Caco-2 (cell line): ENCODE data around the gene LUM. TPM values are rescaled to one million over a fixed set of nuclear protein-coding genes. Genes with fewer than 3 reads are reported as not detected.

ENCODE experiments used
- BruUV-seq: library from RNA; stranded (reverse); fragments of 400-500 nt; replicated peaks from 2 replicates; lab custom pipeline; 2021; lab: Mats Ljungman, UMichigan
- CTCF ChIA-PET: fragments of 300-600 bp; sonication (Branson Sonifier 250); formaldehyde crosslinking; loops from one replicate; lab custom pipeline; 2022; ENCODE audit warnings: antibody characterized with exemption; lab: Charles Lee
- POLR2A ChIA-PET: fragments of 300-600 bp; sonication (Branson Sonifier 250); formaldehyde crosslinking; loops from one replicate; lab custom pipeline; 2022; ENCODE audit warnings: antibody characterized with exemption; lab: Charles Lee
- DNase-seq, 2 experiments: peaks; one replicate each; pipeline versions ENCODE4 v3.0.0 to v3.0.0-alpha.2; 2020 to 2022
- H3K27me3 ChIP-seq: replicated peaks from 2 replicates; pipeline ENCODE4 v1.6.0; 2011; ENCODE audit warnings: low read length; ENCODE audit not compliant: control insufficient read depth, insufficient read depth
- H3K36me3 ChIP-seq: 2 replicates; pipeline ENCODE4 v1.5.1; 2011; ENCODE audit warnings: low read length; ENCODE audit not compliant: control insufficient read depth, insufficient read depth
- H3K4me1 ChIP-seq: fragments of 250-450 bp; sonication (Bioruptor Pico); 2 replicates; pipeline ENCODE4 v1.5.1; 2020; ENCODE audit warnings: mild to moderate bottlenecking
- H3K4me3 ChIP-seq: 2 replicates; pipeline ENCODE4 v1.5.1; 2011; ENCODE audit warnings: low read depth, mild to moderate bottlenecking, control low read depth, low read length
- H3K9me3 ChIP-seq: fragments of 250-450 bp; sonication (Bioruptor Pico); 2 replicates; pipeline ENCODE4 v1.5.1; 2020; ENCODE audit warnings: mild to moderate bottlenecking, moderate library complexity
- H3K27ac Mint-ChIP-seq: one replicate; pipeline ENCODE4 v1.8.0; 2022; ENCODE audit warnings: mixed read lengths; ENCODE audit not compliant: unreplicated experiment
- H3K27me3 Mint-ChIP-seq: one replicate; pipeline ENCODE4 v1.8.0; 2022; ENCODE audit warnings: mixed read lengths; ENCODE audit not compliant: insufficient read depth, unreplicated experiment
- H3K36me3 Mint-ChIP-seq: one replicate; pipeline ENCODE4 v1.8.0; 2022; ENCODE audit warnings: mild to moderate bottlenecking, mixed read lengths; ENCODE audit not compliant: insufficient read depth, unreplicated experiment
- H3K4me1 Mint-ChIP-seq: one replicate; pipeline ENCODE4 v1.8.0; 2022; ENCODE audit warnings: low read depth, mixed read lengths; ENCODE audit not compliant: unreplicated experiment
- H3K4me3 Mint-ChIP-seq: one replicate; pipeline ENCODE4 v1.8.0; 2022; ENCODE audit warnings: mild to moderate bottlenecking, moderate library complexity, mixed read lengths; ENCODE audit not compliant: unreplicated experiment
- H3K9me3 Mint-ChIP-seq: one replicate; pipeline ENCODE4 v1.8.0; 2022; ENCODE audit warnings: mixed read lengths; ENCODE audit not compliant: unreplicated experiment
- intact Hi-C: fragments of 100-400 bp; cut with micrococcal nuclease; formaldehyde crosslinking; loops from one replicate; pipeline ENCODE4 v1.10.0; 2022; ENCODE audit not compliant: unreplicated experiment
- total RNA-seq: library from RNA; stranded (reverse); gene quantifications from 2 replicates; pipeline ENCODE4 v1.2.3, GENCODE V29; 2022
- TF ChIP-seq, protein P1 (sequence below), 2 experiments: fragments of 200-600 bp in 1 of 2; IDR thresholded peaks; 1 replicate in 1 of 2; 2 replicates in 1 of 2; pipeline versions ENCODE4 v1.5.1 to v1.8.0; 2011 to 2022; ENCODE audit warnings: antibody characterized with exemption in 1 of 2, control low read depth in 1 of 2, inconsistent platforms in 1 of 2, low read depth in 1 of 2, low read length in 1 of 2, mild to moderate bottlenecking in 1 of 2, moderate library complexity in 1 of 2; ENCODE audit not compliant: insufficient read depth in 1 of 2, severe bottlenecking in 1 of 2, unreplicated experiment in 1 of 2

Gene LUM
- total RNA-seq, 1 experiment from 2014 or later = 4.5 TPM

GRCh38 chr12:91058786-91059185, 52.5 kb downstream of the LUM start:
- Histone ChIP-seq H3K4me3 (no peak overlapping the region), H3K9me3 (no peaks in the 10 kb centered on the region), H3K27me3 (no peaks in the 10 kb centered on the region), H3K4me1 (no peaks in the 10 kb centered on the region), H3K36me3 (no peaks in the 10 kb centered on the region)
- BruUV-seq = no TSS peak
- POLR2A ChIA-PET = no interaction called here
- Mint-ChIP-seq H3K27ac (no peak overlapping the region), H3K4me3 (no peak overlapping the region), H3K27me3 (no peaks in the 10 kb centered on the region), H3K36me3 (no peaks in the 10 kb centered on the region), H3K4me1 (no peaks in the 10 kb centered on the region), H3K9me3 (no peaks in the 10 kb centered on the region)
- no peak for DNase-seq
- CTCF ChIA-PET = no interaction called here
- intact Hi-C loops = no loop called here
- TF ChIP-seq, protein P1, sequence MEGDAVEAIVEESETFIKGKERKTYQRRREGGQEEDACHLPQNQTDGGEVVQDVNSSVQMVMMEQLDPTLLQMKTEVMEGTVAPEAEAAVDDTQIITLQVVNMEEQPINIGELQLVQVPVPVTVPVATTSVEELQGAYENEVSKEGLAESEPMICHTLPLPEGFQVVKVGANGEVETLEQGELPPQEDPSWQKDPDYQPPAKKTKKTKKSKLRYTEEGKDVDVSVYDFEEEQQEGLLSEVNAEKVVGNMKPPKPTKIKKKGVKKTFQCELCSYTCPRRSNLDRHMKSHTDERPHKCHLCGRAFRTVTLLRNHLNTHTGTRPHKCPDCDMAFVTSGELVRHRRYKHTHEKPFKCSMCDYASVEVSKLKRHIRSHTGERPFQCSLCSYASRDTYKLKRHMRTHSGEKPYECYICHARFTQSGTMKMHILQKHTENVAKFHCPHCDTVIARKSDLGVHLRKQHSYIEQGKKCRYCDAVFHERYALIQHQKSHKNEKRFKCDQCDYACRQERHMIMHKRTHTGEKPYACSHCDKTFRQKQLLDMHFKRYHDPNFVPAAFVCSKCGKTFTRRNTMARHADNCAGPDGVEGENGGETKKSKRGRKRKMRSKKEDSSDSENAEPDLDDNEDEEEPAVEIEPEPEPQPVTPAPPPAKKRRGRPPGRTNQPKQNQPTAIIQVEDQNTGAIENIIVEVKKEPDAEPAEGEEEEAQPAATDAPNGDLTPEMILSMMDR (IDR thresholded peaks at IDR 0.05; ENCODE audit: insufficient read depth in 1 of 2, low read depth in 1 of 2, low read length in 1 of 2, severe bottlenecking in 1 of 2, unreplicated experiment in 1 of 2) = no peak

GRCh38 chr12:91057368-91058165, 53.7 kb downstream of the LUM start, which contains the start of gene KERA:
Gene KERA (minus strand): TSS chr12:91058024. CDS start chr12:91056281, 1,743 bp downstream.
- no peaks in the 10 kb centered on the region for H3K27me3 Mint-ChIP-seq
- no peak for DNase-seq
- no peaks in the 10 kb centered on the region for H3K36me3 ChIP-seq
- no peaks in the 10 kb centered on the region for H3K9me3 ChIP-seq
- intact Hi-C loops = no loop called here
- H3K27ac Mint-ChIP-seq = no peak within 1 kb of the TSS
- TF ChIP-seq, protein P1 (IDR thresholded peaks at IDR 0.05; ENCODE audit: insufficient read depth in 1 of 2, low read depth in 1 of 2, low read length in 1 of 2, severe bottlenecking in 1 of 2, unreplicated experiment in 1 of 2) = no peak
- POLR2A ChIA-PET = no interaction called here
- H3K4me3 Mint-ChIP-seq = no peak within 1 kb of the TSS
- no peaks in the 10 kb centered on the region for H3K9me3 Mint-ChIP-seq
- CTCF ChIA-PET = no interaction called here
- H3K4me1 Mint-ChIP-seq = no peaks in the 10 kb centered on the region
- no peaks in the 10 kb centered on the region for H3K4me1 ChIP-seq
- H3K27me3 ChIP-seq = no peaks in the 10 kb centered on the region
- H3K4me3 ChIP-seq = no peak within 1 kb of the TSS
- H3K36me3 Mint-ChIP-seq = no peaks in the 10 kb centered on the region
- no TSS peak for BruUV-seq

DNA sequence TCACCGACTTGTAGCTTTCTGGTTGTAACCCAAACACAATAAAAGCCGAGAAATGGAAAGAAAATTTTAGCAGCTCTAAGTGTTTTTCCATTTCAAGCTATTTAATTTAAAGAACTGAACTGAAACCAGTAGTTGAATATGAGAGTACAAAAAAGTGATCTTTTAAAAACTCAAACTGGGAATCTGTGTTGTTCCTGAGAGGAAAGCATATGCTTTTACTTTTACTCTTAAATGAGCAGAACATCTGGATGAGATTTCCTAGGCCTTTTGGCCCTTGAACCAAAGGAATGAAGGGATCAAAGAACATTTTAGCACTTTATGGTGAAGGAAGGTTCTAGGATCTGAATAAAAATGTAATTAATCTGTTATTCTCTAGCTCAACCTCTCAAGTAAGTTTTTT, 54.8 kb downstream of the LUM start:
- no peak for DNase-seq
- intact Hi-C loops = no loop called here
- no peak overlapping the region for H3K27ac Mint-ChIP-seq
- Histone ChIP-seq H3K27me3 (no peaks in the 10 kb centered on the region), H3K4me1 (no peaks in the 10 kb centered on the region), H3K9me3 (no peaks in the 10 kb centered on the region), H3K4me3 (no peak overlapping the region), H3K36me3 (no peaks in the 10 kb centered on the region)
- BruUV-seq = no TSS peak
- TF ChIP-seq, protein P1 (IDR thresholded peaks at IDR 0.05; ENCODE audit: insufficient read depth in 1 of 2, low read depth in 1 of 2, low read length in 1 of 2, severe bottlenecking in 1 of 2, unreplicated experiment in 1 of 2) = no peak
- no peaks in the 10 kb centered on the region for H3K9me3 Mint-ChIP-seq
- ChIA-PET POLR2A (no interaction called here), CTCF (no interaction called here)
- no peaks in the 10 kb centered on the region for H3K4me1 Mint-ChIP-seq
- H3K36me3 Mint-ChIP-seq = no peaks in the 10 kb centered on the region
- H3K4me3 Mint-ChIP-seq = no peak overlapping the region
- H3K27me3 Mint-ChIP-seq = no peaks in the 10 kb centered on the region
